K562 (cell line): ENCODE measurements around the gene SPATC1L. TPM values are rescaled to one million over a fixed set of nuclear protein-coding genes. Genes with fewer than 3 reads are reported as not detected.

Experiments used
- ATF4 ChIP-seq: fragments of 450-650 bp; formaldehyde crosslinking; IDR thresholded peaks from 2 replicates; pipeline ENCODE4 v1.4.0; 2022; ENCODE audit warnings: mild to moderate bottlenecking, moderate library complexity
- CBX2 ChIP-seq: fragments of 200-600 bp; sonication (generic); IDR thresholded peaks from one replicate; pipeline ENCODE4 v1.6.1; 2012; ENCODE audit warnings: mild to moderate bottlenecking, low read length, inconsistent platforms; ENCODE audit not compliant: insufficient read depth, poor library complexity, severe bottlenecking
- EP400 ChIP-seq: fragments of 450-650 bp; IDR thresholded peaks from 2 replicates; pipeline ENCODE4 v1.6.1; 2017; ENCODE audit warnings: antibody characterized with exemption, mild to moderate bottlenecking, moderate library complexity
- FOSL1 ChIP-seq: fragments of 200-800 bp; sonication (Bioruptor generic); conservative IDR thresholded peaks from 2 replicates; pipeline ENCODE4 v1.6.1; 2016; ENCODE audit warnings: missing genetic modification characterization, missing compliant biosample characterization
- HBP1 ChIP-seq: fragments of 450-650 bp; formaldehyde crosslinking; IDR thresholded peaks from 2 replicates; pipeline ENCODE4 v1.4.0; 2022; ENCODE audit warnings: missing genetic modification characterization
- KLF1 ChIP-seq: fragments of 450-650 bp; IDR thresholded peaks from 2 replicates; pipeline ENCODE4 v1.6.1; 2016; ENCODE audit warnings: missing genetic modification characterization, missing compliant biosample characterization
- MTA1 ChIP-seq: fragments of 450-650 bp; IDR thresholded peaks from 2 replicates; pipeline ENCODE4 v1.6.1; 2017; ENCODE audit warnings: borderline replicate concordance
- NR3C1 ChIP-seq: sonication (generic); formaldehyde crosslinking; IDR thresholded peaks from 2 replicates; pipeline ENCODE4 v1.8.1; 2022; ENCODE audit warnings: missing genetic modification reagents
- POLR2AphosphoS5 ChIP-seq: IDR thresholded peaks from 2 replicates; pipeline ENCODE4 v1.6.1; 2011; ENCODE audit warnings: mild to moderate bottlenecking, low read depth, low read length, moderate library complexity; ENCODE audit not compliant: control insufficient read depth, insufficient read depth
- PPARD ChIP-seq: fragments of 250-450 bp; sonication (Bioruptor Pico); IDR thresholded peaks from 2 replicates; pipeline ENCODE4 v1.8.0; 2022; ENCODE audit warnings: inconsistent platforms, mild to moderate bottlenecking, moderate library complexity
- PTRF ChIP-seq: fragments of 450-650 bp; IDR thresholded peaks from 2 replicates; pipeline ENCODE4 v1.6.1; 2016; ENCODE audit warnings: mild to moderate bottlenecking, missing genetic modification characterization, missing compliant biosample characterization
- RFX1 ChIP-seq: fragments of 450-650 bp; IDR thresholded peaks from 2 replicates; pipeline ENCODE4 v1.6.1; 2016; ENCODE audit warnings: mild to moderate bottlenecking, moderate library complexity
- SMARCA5 ChIP-seq: fragments of 450-650 bp; IDR thresholded peaks from 2 replicates; pipeline ENCODE4 v1.6.1; 2016
- ZBED1 ChIP-seq: IDR thresholded peaks from 2 replicates; pipeline ENCODE4 v1.6.1; 2014
- ZNF146 ChIP-seq: IDR thresholded peaks from one replicate; pipeline ENCODE4 v1.6.1; 2018; ENCODE audit warnings: missing compliant biosample characterization; ENCODE audit not compliant: unreplicated experiment
- ZNF592 ChIP-seq: fragments of 450-650 bp; IDR thresholded peaks from 2 replicates; pipeline ENCODE4 v1.6.1; 2017; ENCODE audit warnings: antibody characterized with exemption, mild to moderate bottlenecking
- polyA plus RNA-seq, 8 experiments: library from polyadenylated mRNA; depleted of rRNA in 4 of 8; stranded (reverse) in 5 of 8; unstranded in 3 of 8; fragments of >200 nt; fragmentation: Nextera tagmentation in 2 of 8; fragmentation: Illumina TruSeq in 1 of 8; extraction: Ambion mirVana in 2 of 8; extraction: Trizol in 1 of 8; gene quantifications; 2 replicates each; pipeline versions ENCODE4 v1.2.1 to v1.2.3, GENCODE V29; 2011 to 2014; ENCODE audit warnings: inconsistent platforms in 1 of 8, missing spikeins in 1 of 8
- total RNA-seq, 7 experiments: library from RNA; depleted of rRNA in 6 of 7; stranded (reverse); fragments of >200 nt in 6 of 7; fragmentation: Illumina TruSeq in 2 of 7; extraction: Trizol in 2 of 7; gene quantifications; 2 replicates each; pipeline versions ENCODE4 v1.2.1 to v1.2.3, GENCODE V29; 2011 to 2021; ENCODE audit warnings: low replicate concordance in 1 of 7
- TF ChIP-seq, protein P1 (sequence below): sonication (generic); formaldehyde crosslinking; IDR thresholded peaks from 2 replicates; pipeline ENCODE4 v1.5.0; 2020; ENCODE audit warnings: missing genetic modification reagents
- TF ChIP-seq, protein P2 (sequence below): IDR thresholded peaks from 3 replicates; pipeline ENCODE4 v1.6.1; 2011; ENCODE audit warnings: borderline replicate concordance, mild to moderate bottlenecking; ENCODE audit not compliant: insufficient read length, insufficient read depth

SPATC1L gene
- total and polyA plus RNA-seq, 9 of the 15 experiments (the other 6 are each of a cell fraction or from before 2014, with no cell fraction given), result 0.14 to 121 (median 34.0) TPM; not detected in 1

DNA sequence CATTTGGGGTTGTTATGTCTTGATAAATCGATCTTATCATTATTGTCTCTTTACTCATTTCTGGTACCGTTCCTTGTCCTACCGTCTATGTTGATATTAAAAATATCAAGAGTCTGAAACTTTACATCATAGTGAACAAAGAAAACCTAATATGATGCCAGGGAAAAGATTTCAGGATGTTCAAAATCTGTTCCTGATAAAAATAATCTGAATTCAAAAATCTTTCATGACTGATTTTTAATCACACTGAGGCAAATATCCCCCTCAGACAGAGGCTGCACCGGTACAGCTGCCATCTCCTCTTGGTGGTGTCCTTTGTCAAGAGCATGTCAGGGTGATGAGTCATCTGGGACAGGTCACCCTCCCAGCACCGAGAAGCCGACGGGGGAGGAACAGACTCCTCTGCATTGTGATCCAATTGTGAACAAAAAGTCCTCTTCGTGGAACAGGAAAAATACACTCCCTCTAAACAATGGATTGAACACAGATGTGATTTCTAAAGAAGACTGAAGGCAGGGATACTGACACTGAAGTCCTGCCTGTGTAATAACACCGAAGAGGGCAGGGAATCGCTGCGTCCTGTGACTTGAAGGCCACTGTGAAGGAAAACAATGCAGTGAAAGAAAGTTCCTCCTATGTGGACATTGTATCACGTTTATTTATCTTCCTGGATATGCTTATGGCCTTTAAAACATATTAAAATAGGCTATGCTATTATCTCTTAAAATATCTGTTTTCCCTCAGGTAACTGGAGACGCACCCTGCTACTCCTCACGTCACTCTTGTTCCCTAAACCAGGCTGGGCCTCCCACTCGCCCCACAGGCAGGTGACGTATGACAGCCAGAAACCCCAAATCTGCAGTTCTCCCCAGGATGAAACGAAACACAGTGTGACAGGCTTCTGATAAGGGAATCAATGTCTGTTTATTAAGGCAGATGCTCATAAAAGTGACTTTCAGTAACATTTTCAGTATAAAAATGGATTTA is 4.3 kb upstream of the SPATC1L start (continued):
- TF ChIP-seq ZBED1 (no peak), KLF1 (tag) (no peak), NR3C1 (CRISPR knock-in tag) (no peak), CBX2 (no peak), EP400 (peak; percentile 9; the same call in 1 of the 2 replicates), ATF4 (CRISPR knock-in tag) (no peak), RFX1 (no peak), PTRF (tag) (0 out of 2 replicates have a peak, but pooled peaks have one; percentile 38), SMARCA5 (no peak), HBP1 (CRISPR knock-in tag) (no peak), MTA1 (0 out of 2 replicates have a peak, but pooled peaks have one; percentile 19), POLR2AphosphoS5 (0 out of 2 replicates have a peak, but pooled peaks have one; percentile 36), ZNF146 (CRISPR knock-in tag) (no peak), PPARD (no peak), FOSL1 (tag) (peak; percentile 99), ZNF592 (0 out of 2 replicates have a peak, but pooled peaks have one; percentile 29)
- TF ChIP-seq, protein P1, sequence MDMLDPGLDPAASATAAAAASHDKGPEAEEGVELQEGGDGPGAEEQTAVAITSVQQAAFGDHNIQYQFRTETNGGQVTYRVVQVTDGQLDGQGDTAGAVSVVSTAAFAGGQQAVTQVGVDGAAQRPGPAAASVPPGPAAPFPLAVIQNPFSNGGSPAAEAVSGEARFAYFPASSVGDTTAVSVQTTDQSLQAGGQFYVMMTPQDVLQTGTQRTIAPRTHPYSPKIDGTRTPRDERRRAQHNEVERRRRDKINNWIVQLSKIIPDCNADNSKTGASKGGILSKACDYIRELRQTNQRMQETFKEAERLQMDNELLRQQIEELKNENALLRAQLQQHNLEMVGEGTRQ (CRISPR knock-in tag), result no peak
- TF ChIP-seq, protein P2, sequence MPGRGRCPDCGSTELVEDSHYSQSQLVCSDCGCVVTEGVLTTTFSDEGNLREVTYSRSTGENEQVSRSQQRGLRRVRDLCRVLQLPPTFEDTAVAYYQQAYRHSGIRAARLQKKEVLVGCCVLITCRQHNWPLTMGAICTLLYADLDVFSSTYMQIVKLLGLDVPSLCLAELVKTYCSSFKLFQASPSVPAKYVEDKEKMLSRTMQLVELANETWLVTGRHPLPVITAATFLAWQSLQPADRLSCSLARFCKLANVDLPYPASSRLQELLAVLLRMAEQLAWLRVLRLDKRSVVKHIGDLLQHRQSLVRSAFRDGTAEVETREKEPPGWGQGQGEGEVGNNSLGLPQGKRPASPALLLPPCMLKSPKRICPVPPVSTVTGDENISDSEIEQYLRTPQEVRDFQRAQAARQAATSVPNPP, result no peak
